Spleen (tissue), 3 donors: ENCODE data around the gene MAP4K1.

Experiments
- POLR2A ChIP-seq, 3 donors: fragments of 450-650 bp; IDR thresholded peaks; one replicate each; pipeline ENCODE4 v1.5.1; 2017; ENCODE audit warnings: antibody characterized with exemption in 3 of 3, mild to moderate bottlenecking in 1 of 3
- POLR2AphosphoS5 ChIP-seq, 3 donors: sonication (generic); formaldehyde crosslinking; IDR thresholded peaks; one replicate each; pipeline ENCODE4 v1.5.1; 2017; ENCODE audit warnings: antibody characterized with exemption in 3 of 3

DNA sequence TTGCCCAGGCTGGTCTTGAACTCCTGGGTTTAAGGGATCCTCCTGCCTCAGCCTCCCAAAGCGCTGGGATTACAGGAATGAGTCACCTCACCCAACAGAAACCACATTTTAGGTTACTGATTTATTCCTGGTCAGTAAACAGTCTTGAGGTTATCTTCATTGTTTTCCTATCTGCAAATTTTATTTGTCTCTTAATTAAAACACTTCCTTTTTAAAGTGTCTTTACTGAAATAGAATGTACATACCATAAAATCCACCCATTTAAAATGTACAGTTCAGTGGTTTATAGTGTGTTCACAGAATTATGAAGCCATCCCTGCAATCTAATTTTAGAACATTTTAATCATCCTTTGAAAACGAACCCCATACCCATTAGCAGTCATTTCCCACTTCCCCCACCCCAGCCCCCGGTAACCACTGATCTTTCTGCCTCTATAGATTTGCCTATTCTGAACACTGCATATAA, 63.0 kb downstream of the MAP4K1 start:
- TF ChIP-seq POLR2AphosphoS5 (IDR thresholded peaks at IDR 0.05) (no peak), POLR2A (IDR thresholded peaks at IDR 0.05) (no peak)
